Prostate gland (tissue), 2 donors: ENCODE results near the gene TKTL1.

Experiments
- POLR2A ChIP-seq: fragments of 450-650 bp; IDR thresholded peaks from one replicate; pipeline ENCODE4 v1.6.1; 2016; ENCODE audit warnings: antibody characterized with exemption, mild to moderate bottlenecking
- TF ChIP-seq, protein P1 (sequence below), 4 experiments: fragments of 200-600 bp in 2 of 4; fragments of 450-650 bp in 2 of 4; sonication (generic) in 2 of 4; IDR thresholded peaks; 1 replicate in 3 of 4; 2 replicates in 1 of 4; pipeline ENCODE4 v1.5.1; 2016 to 2019; ENCODE audit warnings: antibody characterized with exemption in 4 of 4, mild to moderate bottlenecking in 2 of 4, moderate library complexity in 2 of 4

DNA sequence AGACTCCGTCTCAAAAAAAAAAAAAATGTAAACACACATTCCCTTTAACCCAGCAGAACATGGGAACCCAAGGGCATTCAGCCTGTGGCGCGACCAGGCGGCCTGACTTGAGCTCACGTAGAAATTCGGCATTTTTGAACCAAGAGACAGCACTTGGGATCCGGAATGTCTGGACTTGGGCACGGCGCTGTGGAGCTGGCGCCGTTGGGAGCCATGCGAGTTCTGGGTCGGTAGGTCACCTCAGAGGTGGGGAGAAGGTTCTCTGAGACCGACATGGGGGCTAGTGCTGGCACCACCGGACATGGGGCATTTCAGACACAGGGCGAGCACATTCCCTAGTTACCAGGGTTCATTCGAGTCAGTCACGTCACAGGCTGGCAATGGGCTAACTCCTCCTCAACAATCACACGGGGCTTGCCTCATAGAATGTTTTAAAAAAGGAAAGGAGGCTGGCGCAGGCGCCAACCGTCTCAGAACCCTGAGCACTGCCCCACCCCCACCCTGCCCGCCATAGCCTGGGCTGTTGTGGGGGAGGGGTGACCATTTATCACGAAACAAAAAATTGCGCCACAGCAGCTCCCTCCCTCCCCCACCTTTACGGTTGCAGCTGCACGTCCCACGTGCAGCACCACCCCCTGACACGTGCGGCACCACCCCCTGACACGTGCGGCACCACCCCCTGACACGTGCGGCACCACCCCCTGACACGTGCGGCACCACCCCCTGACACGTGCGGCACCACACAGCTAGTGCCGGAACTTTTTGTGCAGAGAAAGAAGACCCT is 612 bp upstream of the TKTL1 start, which contains the start of gene TEX28:
- TF ChIP-seq, protein P1, sequence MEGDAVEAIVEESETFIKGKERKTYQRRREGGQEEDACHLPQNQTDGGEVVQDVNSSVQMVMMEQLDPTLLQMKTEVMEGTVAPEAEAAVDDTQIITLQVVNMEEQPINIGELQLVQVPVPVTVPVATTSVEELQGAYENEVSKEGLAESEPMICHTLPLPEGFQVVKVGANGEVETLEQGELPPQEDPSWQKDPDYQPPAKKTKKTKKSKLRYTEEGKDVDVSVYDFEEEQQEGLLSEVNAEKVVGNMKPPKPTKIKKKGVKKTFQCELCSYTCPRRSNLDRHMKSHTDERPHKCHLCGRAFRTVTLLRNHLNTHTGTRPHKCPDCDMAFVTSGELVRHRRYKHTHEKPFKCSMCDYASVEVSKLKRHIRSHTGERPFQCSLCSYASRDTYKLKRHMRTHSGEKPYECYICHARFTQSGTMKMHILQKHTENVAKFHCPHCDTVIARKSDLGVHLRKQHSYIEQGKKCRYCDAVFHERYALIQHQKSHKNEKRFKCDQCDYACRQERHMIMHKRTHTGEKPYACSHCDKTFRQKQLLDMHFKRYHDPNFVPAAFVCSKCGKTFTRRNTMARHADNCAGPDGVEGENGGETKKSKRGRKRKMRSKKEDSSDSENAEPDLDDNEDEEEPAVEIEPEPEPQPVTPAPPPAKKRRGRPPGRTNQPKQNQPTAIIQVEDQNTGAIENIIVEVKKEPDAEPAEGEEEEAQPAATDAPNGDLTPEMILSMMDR (IDR thresholded peaks at IDR 0.05) = no peak
- no peak for TF ChIP-seq POLR2A
